Posterior vena cava (tissue), 2 donors: ENCODE results near the gene TTC7B. TPM values are rescaled to one million over a fixed set of nuclear protein-coding genes. Genes with fewer than 3 reads are reported as not detected.

Experiments
- DNase-seq: peaks from one replicate; pipeline ENCODE4 v3.0.0-alpha.2; 2020; ENCODE audit warnings: low spot score
- intact Hi-C, 2 donors: fragments of 100-400 bp; cut with DNase I; formaldehyde crosslinking; loops; one replicate each; pipeline versions ENCODE4 v1.14.1 to v1.14.2; 2022 to 2023
- total RNA-seq, 2 donors: library from RNA; stranded (reverse); fragmentation: NEBNext Ultra II Directional; extraction: Animal tissue kit (Norgen Biotek cat#: 25700); gene quantifications; one replicate each; pipeline ENCODE4 v1.2.1, GENCODE V29; 2021
- donor health status: DM: yes; HTN: yes; CAD: no.
- donor health status: DM: yes; HTN: yes; CAD: no.

TTC7B gene
- total RNA-seq, 2 donors from 2014 or later, result 60.5 to 75.7 TPM

DNA sequence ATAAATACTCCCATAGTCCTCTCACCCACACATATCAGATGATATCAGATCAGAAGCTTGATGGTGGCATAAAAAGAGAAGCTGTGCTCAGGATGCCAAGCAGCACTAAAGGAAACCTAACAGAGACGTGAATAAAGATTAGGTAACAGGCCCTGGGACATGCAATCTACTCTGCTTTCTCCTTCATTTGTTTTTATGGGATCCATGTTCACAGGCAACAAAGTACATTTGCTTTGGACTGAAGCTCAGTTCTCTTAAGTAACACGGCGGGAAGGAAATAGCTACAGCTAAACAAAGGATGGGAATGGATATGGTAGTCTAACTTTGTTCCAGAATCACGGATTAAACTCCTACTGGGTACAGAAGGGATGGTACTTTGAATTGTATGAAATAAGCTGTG, 119.5 kb downstream of the TTC7B start:
- DNase-seq, result no peak
- intact Hi-C loops, result loop anchor here in 1 of 2 donors (2.0 to 10.0 kb wide), 3 partner anchors 162 to 392 kb away; no protein-coding TSS in a partner anchor

DNA sequence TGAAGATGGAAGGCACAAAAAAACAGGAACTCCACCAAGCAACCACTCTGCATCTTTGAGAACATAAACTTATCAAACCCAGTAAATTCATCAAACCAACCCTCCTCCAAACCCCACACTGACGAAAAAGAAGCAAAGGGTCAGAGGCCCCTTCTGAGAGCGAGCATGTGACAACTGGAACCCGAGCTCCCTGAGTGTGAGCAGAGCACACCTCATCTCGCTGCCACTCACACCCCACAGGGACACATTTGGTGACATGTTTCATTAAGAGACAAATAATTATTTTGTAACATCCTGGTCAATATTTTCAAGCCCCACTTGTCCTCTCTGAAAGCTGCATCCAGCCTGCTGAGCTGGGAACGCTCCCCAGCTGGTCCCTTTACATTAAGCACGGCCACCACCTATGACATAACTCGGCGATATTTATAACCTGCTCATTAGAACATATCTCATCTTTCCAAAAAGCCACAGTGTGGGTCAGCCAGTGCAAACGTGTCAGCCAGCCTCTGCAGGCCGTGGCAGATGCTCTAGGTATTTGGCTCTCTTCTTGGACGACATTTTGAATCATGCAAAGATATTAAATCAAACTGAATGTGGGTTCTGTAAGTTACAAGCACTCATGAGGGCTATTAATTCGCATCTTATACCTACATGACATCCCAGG, 120.1 kb downstream of the TTC7B start:
- intact Hi-C loops, result loop anchor here in 1 of 2 donors (2.0 to 10.0 kb wide), 3 partner anchors 161 to 391 kb away; no protein-coding TSS in a partner anchor

DNA sequence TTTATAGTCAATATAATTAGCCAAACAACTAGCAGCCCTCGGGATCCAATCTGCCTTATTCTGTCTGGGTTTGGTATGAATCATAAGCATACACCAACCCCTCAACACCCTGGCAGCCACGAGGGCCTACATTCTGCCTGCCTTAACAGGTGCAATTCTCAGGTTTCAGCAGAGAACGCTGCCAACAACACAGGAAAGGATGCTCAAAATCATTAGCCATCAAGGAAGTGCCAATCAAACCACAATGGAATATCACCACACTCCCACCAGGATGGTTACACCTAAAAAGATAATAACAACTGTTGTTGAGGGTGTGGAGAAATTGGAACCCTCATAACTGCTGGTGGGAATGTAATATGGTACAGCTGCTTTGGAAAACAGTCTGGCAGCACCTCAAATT, 122.8 kb downstream of the TTC7B start:
- intact Hi-C loops, result loop anchor here in 1 of 2 donors (10.0 kb wide), 2 partner anchors 159 to 389 kb away; no protein-coding TSS in a partner anchor
- no peak for DNase-seq

More for the DNA sequence above, 120.1 kb downstream of the TTC7B start:
- no peak for DNase-seq

DNA sequence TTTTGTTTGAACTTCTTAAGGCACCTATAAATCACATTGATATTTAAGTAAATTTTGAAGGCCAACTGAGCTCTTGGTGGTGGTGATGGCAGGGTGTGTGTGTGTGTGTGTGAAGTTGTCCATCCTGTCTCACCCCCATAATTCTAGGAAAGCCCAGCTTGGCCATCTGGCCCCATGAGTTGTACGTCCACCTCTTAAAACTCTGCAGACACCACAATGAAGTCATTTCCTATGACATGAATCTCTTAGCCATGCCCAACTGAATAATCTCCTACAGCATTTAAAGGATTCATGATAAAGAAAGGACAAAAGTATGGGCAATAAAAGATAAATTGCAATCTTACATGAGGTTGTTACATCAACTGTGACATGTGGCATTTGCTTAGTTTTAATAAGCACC, 123.4 kb downstream of the TTC7B start:
- intact Hi-C loops, result loop anchor here in 1 of 2 donors (10.0 kb wide), 2 partner anchors 158 to 388 kb away; no protein-coding TSS in a partner anchor
- no peak for DNase-seq

DNA sequence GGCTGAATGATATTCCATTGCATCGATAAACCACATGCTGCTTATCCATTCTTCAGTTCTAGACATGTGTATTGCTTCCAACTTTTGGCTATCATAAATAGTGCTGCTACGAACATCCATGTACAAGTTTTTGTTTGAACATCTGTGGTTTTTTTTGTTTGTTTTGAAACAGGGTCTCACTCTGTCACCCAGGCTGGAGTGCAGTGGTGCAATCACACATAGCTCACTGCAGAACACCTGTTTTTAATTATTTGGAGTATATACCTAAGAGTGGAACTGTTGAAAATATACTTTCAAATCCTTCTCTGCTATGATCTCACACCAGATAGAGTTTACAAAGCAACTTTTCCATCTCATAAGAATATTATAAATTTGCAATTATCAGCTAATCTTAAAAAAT, 124.2 kb downstream of the TTC7B start:
- DNase-seq, result no peak
- intact Hi-C loops, result loop anchor here in 1 of 2 donors (10.0 kb wide), 2 partner anchors 157 to 387 kb away; no protein-coding TSS in a partner anchor

DNA sequence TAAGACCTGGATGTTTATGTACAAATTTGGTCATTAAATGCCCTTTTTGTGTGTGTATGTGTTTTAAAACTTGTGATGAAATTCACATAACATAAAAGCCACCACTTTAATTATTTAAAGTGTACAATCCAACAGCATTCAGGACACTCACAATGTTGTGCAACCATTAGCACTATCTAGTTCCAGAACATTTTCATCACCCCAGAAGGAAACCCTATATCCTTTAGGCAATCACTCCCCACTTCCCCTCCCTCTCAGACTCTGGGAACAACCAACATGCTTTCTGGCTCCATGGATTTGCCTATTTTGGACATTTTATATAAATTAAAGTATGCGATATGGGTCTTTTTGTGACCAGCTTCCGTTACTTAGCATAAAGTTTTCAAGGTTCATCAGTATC, 124.6 kb downstream of the TTC7B start:
- intact Hi-C loops, result loop anchor here in 1 of 2 donors (10.0 kb wide), 2 partner anchors 157 to 387 kb away; no protein-coding TSS in a partner anchor
- DNase-seq, result no peak

DNA sequence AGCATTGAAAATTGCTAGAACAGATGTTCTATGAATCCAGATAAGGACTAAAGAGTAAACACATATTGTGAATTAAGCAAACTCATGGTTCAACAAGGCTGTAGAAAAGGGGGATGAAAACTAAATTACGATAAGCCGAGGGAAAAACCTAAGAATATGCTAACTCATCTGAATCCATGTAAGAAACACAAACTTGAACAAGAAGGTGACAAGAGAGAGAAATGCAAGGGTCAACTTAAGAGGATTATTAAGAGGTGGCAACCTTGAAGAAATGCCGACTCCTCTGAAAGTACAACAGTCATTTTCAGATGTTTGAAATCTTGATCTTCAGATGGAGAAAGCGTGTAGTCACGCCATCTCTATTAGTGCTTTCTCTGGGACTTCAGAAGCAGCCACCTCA, 128.6 kb downstream of the TTC7B start:
- intact Hi-C loops, result loop anchor here in 1 of 2 donors (5.0 kb wide), 1 partner anchor 35 kb away; no protein-coding TSS in a partner anchor
- DNase-seq, result no peak

DNA sequence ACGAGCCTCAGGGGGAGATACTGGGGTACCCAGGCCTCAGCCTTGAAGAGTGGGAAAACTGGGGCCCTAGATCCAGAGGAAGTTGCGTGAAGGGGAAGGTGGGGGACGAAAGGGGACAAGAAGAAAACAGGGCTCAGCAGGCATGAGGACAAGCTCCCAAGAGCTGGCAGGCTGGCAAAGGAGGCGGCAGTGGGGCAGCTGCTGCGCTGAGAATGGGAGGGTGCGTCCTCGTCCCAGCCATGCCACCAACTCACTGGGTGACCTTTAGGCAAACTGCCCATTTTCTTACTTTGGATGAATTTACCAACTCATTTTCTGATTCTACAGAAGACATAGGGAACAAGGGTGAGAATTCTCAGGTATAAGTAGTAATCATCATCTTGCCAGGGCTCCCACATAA, 133.6 kb downstream of the TTC7B start:
- DNase-seq, result no peak
- intact Hi-C loops, result no loop called here

DNA sequence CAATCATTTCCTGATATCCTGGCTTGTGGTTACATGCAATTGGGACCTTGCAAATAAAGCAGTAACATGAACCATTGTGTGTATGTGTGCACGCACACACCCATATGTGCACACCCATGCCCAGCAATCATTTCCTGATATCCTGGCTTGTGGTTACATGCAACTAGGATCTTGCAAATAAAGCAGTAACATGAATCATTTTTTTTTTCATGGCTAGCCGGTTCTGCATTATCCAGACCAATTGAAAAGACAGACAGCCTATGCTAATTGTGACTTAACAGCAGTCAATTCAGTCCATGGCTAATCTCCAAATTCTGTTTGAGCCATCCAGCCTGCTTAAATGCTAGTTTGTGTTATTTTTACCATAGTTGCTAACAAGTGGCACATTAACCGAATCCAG, 134.3 kb downstream of the TTC7B start:
- intact Hi-C loops, result no loop called here
- no peak for DNase-seq

DNA sequence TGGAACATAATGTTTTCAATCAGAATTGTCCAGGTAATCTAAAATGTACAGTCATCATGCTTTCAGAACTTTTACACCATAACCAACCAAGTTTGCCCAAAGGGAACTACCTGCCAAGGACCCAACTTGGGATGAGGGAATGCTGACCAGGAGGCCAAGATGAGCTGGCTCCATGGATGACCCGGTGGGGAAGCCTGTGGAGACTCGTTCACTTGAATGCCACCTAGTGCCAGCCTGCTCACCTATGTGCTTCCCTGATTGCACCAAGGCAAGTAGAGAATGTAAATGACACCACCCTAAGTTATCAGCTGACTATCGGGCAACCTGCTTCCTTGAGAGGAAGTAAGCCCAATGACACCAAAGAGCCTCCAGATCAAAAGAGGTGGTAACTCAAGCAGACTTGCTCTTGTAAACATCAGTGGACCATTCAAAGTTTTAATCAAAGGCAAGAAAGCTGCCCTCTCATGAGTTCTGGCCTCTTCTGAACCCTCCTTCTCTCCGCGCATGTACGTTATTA, 137.3 kb downstream of the TTC7B start:
- intact Hi-C loops, result no loop called here
- DNase-seq, result no peak

DNA sequence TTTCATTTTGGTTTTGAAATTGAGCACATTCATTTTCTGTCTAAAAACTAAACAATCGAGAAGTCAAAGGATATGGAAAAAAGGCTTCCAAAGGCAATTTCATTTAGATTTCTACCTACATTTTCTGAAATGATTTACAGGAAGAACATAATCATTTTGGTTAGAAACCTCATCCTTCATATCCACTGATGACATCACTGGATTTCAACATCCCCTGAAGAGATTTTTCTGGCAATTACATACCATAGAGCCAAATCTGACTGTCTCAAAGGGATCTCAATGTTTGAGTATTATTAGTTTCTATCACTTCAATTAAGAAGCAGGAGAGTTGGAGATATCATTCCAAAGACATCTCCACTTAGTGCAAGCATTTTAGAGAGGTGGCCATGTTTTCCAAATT, 137.8 kb downstream of the TTC7B start:
- no peak for DNase-seq

DNA sequence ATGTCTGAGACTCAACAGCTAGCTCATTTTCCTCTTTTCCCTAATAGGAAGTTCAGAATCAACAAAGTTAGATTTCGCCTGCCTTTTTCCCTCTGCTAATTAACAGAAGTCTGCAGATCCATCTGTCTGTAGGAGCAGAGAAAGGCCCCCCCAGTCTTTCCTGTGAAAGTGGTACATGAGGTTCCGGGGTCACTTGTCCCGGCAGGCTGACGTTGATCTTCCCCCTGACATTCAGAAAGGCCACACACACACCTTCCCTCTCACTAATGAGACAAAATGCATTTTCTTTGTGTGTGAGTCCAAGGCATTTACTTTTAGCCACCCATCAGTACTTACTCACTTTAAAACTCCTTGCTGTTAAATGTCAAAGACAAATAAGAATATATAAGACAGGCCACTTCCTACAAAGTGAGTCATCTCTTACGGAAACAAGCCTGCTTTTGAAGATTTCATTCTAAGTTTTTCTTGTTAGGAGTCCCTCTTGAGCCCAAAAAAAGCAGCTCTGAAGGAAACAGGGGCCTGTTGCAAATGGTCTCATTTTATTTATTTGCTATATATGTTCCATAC, 138.7 kb downstream of the TTC7B start:
- intact Hi-C loops, result no loop called here
- no peak for DNase-seq

More for the DNA sequence above, 137.8 kb downstream of the TTC7B start:
- intact Hi-C loops, result no loop called here

DNA sequence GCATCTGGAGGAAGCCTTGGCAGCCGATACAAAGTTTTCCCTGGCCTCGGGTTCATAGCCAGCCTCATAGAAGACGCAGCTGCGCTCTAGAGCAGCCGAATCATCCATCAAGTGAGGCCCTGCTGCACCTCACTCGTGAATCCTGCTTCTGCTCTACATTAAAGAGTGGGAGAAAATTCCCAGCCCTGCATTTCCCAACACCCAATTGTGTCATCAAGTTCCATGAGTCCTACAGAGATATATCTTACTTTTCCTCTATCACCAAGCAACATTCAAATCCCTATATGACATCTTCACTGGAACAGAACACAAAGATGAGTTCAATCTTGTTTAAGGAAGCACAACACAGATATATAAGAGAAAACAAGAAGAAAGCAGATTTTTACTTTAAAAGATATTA, 139.3 kb downstream of the TTC7B start:
- intact Hi-C loops, result no loop called here
- DNase-seq, result no peak

DNA sequence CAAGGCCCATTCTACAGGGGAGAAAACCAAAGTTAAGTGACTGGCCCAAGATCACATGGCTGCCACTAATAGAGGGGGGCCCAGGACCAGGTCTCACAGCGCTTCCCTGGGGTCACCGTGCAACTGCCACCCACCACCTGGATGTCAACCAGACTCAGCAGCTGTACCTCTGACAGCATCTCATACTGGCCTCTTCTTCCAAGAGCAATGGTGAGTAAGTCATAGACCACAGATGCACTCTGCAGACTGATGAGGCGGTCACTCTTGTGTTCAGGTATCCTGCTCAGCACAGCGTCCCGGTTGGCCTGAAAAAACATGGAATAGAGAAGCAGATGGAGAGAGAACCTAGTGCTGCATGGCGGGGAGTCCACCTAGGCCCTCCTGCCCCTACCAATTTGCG, 139.9 kb downstream of the TTC7B start:
- intact Hi-C loops, result no loop called here

DNA sequence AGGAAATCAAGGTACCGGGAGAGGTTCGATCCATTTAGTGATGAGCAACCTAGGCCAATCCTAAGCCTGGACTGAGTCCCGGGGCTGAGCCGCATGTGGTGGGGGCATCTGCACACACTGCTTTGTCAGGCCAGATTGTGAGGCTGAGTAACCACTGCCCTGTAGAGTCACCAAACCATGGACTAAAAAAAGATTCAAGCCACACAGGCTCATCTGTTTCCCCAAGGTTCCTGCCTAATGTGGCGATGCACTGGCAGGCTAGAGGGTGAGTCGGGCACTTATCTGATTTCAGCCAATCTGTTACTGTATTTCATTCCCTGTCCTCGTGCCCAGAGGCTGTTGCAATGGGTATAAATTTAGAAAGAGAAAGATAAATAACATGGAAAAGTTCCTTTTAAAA, 140.8 kb downstream of the TTC7B start:
- intact Hi-C loops, result no loop called here
- no peak for DNase-seq

More for the DNA sequence above, 139.9 kb downstream of the TTC7B start:
- no peak for DNase-seq

DNA sequence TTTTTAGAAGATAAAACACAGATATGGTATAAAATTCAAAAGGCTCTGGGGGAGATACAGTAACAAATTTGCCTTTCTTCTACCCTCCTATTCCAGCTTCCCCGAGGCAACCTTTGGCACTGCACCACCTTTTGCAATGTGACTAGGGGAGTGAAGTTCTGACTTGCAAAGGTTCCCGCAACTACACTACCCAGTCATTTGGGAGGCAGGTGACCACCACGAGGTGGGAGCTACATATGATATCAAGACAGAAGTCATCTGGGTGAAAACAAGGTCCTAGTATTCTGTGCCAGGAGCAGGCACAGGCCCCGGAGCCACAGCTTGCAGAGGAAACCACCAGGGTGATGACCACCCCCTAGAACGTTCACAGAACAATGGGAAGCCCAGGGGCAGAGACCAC, 141.5 kb downstream of the TTC7B start:
- no peak for DNase-seq
- intact Hi-C loops, result no loop called here

DNA sequence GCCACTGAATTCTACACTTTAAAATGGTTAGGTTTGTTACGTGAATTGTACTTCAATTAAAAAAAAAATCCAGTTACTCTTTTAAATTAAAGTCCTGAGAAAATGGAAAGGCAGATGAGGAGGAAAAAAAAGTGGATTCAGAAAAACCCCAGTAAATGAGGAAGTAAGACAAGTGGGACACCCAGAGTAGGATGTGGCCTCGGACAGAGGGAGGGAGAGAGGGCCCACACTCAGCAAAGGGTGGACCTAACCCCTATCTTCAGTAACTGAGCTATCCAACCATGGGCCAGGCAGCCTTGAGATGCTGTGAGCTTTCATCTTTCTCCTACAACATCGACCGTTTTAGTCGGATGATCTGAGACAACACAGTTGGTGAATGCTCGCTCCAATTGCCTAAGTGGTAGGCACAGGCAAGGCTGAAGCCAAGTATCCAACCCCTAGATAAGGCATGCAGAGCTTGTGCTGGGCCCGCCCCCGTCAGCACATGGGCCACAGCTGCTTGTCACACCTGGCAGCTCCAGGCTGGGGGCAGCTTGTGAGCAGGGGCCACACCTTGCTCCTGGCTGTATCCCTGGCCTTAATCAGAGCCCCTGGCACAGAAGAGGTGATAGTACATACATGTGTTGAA, 142.1 kb downstream of the TTC7B start:
- intact Hi-C loops, result no loop called here
- DNase-seq, result no peak

DNA sequence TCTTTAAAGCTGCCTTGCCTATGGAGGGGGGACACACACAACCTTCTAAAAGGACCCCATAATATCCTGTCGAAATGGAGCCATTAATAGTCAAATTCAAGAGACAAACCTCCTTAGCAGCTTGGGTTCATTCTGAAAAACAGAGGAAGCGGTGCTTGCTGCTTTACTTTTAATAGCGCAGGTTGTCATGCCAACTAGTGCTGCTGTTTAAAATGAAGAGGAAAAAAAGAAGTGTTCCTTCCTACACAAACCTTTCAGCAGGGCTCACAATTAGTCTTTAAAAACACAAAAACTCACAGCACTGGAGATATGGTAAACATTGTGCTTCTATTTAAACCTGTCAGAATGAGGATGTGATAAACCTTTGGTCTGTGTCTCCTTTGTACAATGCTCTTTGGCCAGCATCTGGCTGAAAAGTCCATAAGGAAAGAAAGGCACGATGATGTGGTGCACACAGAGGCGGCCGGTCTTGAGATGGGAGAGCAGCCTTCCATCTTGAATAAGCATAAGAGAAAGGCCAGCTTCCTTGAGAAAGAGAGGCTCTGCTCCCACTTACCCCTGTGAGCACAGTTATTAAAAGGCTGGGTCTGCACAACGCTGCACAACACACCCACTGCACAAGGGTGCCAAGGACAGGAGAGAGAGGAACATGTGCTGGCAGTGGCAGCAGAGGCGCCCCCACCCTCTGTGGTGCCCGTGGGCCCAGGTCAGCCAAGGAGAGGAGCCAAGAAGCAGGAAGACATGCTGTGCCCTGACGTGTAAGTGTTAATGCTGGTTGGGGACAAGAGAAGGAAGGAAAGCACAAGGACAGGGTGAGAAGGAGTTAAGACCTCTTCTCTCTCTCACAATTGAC, 144.6 kb downstream of the TTC7B start:
- intact Hi-C loops, result no loop called here
- no peak for DNase-seq

DNA sequence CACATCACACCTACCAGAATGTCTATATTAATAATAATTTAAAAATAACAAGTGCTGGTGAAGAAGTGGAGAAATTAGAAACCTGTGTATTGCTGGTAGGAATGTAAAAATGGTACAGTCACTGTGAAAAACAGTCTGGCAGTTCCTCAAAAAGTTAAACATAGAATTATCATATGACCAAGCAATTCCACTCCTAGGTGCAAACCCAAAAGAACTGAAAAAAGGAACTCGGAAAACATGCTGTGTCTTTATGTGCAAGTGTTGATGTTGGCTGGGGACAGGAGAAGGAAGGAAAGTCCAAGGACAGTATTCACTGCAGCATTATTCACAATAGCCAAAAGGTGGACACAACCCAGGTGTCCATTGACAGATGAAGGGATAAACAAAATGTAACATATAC, 146.5 kb downstream of the TTC7B start:
- intact Hi-C loops, result no loop called here
- DNase-seq, result no peak
